ENCODE results near the gene GABPB2.

The GABPB2 gene

GRCh38 chr1:151047925-151048644 lies 22.5 kb upstream of the GABPB2 start (continued):
- TF ChIP-seq ZNF658 (tag by site-specific recombination; IDR thresholded peaks at IDR 0.05) (no peak), ZNF10 (tag by site-specific recombination; IDR thresholded peaks at IDR 0.05) (no peak), BCL11A (tag by site-specific recombination; IDR thresholded peaks at IDR 0.05; ENCODE audit: low read depth) (peak; percentile 59; the same call in 1 of the 2 replicates), ZNF416 (tag by site-specific recombination; IDR thresholded peaks at IDR 0.05) (no peak), HOXC10 (CRISPR knock-in tag; IDR thresholded peaks at IDR 0.05) (no peak), ZNF654 (tag by site-specific recombination; IDR thresholded peaks at IDR 0.05; ENCODE audit: low read depth) (no peak), YY1 (tag by site-specific recombination; IDR thresholded peaks at IDR 0.05) (peak; percentile 69; the same call in 1 of the 2 replicates)

GRCh38 chr1:151048645-151049032 lies 21.9 kb upstream of the GABPB2 start:
- Histone ChIP-seq H3K27ac (ENCODE audit: extremely low read depth, low read depth, low read length) (peak overlapping the region; percentile 81; the same call in 1 of the 2 replicates), H3K9me3 (ENCODE audit: control insufficient read depth, insufficient read depth, low read depth, low read length) (no peaks in the 10 kb centered on the region), H3K36me3 (ENCODE audit: control insufficient read depth in 2 of 2, insufficient read depth in 1 of 2, low read length in 2 of 2) (peaks cover 0 to 31% of the 10 kb centered on the region in 2 experiments; a peak in 2 of 3 replicates), H3K4me3 (ENCODE audit: low read depth, low read length) (peak overlapping the region; percentile 52), H3K4me1 (ENCODE audit: control insufficient read depth, insufficient read depth, low read length) (no peaks in the 10 kb centered on the region)
- TF ChIP-seq TRIM28 (IDR thresholded peaks at IDR 0.05; ENCODE audit: borderline replicate concordance, low read length), result no peak
- TF ChIP-seq PATZ1 (tag by site-specific recombination; IDR thresholded peaks at IDR 0.05), result peak; percentile 18; the same call in 1 of the 2 replicates
- TF ChIP-seq SCRT2 (tag by site-specific recombination; IDR thresholded peaks at IDR 0.05), result 0 out of 2 replicates have a peak, but pooled peaks have one; percentile 54
- TF ChIP-seq ZNF600 (tag by site-specific recombination; IDR thresholded peaks at IDR 0.05), result peak; percentile 30
- no peak for TF ChIP-seq ZNF394 (tag by site-specific recombination; IDR thresholded peaks at IDR 0.05; ENCODE audit: borderline replicate concordance)
- ChIA-PET CTCF (interaction anchor here (1.1 to 1.8 kb wide), 3 partner anchors 9 to 24 kb away, joined by 4 to 15 read pairs (median 9); partner anchors contain the start of gene MLLT11), POLR2A (interaction anchor here (0.7 to 2.4 kb wide), 5 partner anchors 10 to 707 kb away, joined by 3 to 17 read pairs (median 9); partner anchors contain the start of genes CDC42SE1, MINDY1 and MLLT11)

- no peaks in the 10 kb centered on the region for H3K4me1 ChIP-seq (ENCODE audit: control insufficient read depth, insufficient read depth, low read length)
- H3K36me3 ChIP-seq (ENCODE audit: control insufficient read depth in 2 of 2, insufficient read depth in 1 of 2, low read length in 2 of 2), result peaks cover 0 to 40% of the 10 kb centered on the region in 2 experiments; a peak in 2 of 3 replicates
- no peak overlapping the region for H3K27ac ChIP-seq (ENCODE audit: extremely low read depth, low read depth, low read length)
- no peak overlapping the region for H3K4me3 ChIP-seq (ENCODE audit: low read depth, low read length)
- H3K9me3 ChIP-seq (ENCODE audit: control insufficient read depth, insufficient read depth, low read depth, low read length), result no peaks in the 10 kb centered on the region
- ChIA-PET POLR2A (interaction anchor here (0.6 to 1.2 kb wide), 5 partner anchors 10 to 254 kb away, joined by 3 to 5 read pairs (median 3); partner anchors contain the start of genes CDC42SE1 and MLLT11), CTCF (interaction anchor here (1.1 to 3.0 kb wide), 2 partner anchors 9 to 10 kb away, joined by 5 to 11 read pairs; partner anchors contain the start of genes CDC42SE1 and MLLT11)
- 0 out of 2 replicates have a peak, but pooled peaks have one; percentile 12 for TF ChIP-seq ZNF121 (tag by site-specific recombination; IDR thresholded peaks at IDR 0.05)
- TF ChIP-seq INSM2 (tag by site-specific recombination; IDR thresholded peaks at IDR 0.05), result no peak
These were observed 21.1 kb upstream of the GABPB2 start for GRCh38 chr1:151049458-151049857.

All from HEK293 (cell line).